GM12865 (cell line): ENCODE results near the gene NUAK2.

Experiments
- DNase-seq: peaks from one replicate; pipeline ENCODE4 v3.0.0; 2010; ENCODE audit warnings: low read depth
- H3K4me3 ChIP-seq: 2 replicates; pipeline ENCODE4 v1.5.1; 2011; ENCODE audit warnings: mild to moderate bottlenecking, low read depth, low read length, control low read depth
- CTCF ChIP-seq: IDR thresholded peaks from 2 replicates; pipeline ENCODE4 v1.5.1; 2011; ENCODE audit warnings: low read length, control low read depth, low read depth, inconsistent platforms; ENCODE audit not compliant: insufficient read depth; ENCODE audit errors: missing control alignments

Gene NUAK2

DNA sequence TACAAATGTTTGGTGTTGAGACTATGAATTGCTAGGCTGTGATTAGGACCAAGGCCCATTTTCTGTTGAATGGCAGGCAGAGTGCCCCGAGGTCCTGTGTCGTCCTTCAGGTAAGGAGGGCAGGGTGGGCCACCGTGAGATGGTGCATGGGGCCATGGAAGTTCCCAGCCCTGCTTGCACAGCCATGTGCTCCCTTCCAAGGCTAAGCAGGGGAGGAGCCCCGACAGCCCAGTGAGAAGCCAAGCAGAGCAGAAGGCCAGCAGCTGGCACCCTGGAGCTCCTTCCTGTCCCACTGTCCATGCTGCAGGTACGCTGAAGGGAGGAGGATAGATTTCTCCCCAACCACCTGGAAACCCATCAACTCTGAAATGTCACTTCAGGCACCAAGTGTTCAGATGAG, 8.2 kb upstream of the NUAK2 start:
- no peak overlapping the region for H3K4me3 ChIP-seq
- no peak for TF ChIP-seq CTCF
- DNase-seq, result no peak

GRCh38 chr1:205328476-205328875, 6.9 kb upstream of the NUAK2 start:
- no peak for TF ChIP-seq CTCF
- no peak overlapping the region for H3K4me3 ChIP-seq
- no peak for DNase-seq

DNA sequence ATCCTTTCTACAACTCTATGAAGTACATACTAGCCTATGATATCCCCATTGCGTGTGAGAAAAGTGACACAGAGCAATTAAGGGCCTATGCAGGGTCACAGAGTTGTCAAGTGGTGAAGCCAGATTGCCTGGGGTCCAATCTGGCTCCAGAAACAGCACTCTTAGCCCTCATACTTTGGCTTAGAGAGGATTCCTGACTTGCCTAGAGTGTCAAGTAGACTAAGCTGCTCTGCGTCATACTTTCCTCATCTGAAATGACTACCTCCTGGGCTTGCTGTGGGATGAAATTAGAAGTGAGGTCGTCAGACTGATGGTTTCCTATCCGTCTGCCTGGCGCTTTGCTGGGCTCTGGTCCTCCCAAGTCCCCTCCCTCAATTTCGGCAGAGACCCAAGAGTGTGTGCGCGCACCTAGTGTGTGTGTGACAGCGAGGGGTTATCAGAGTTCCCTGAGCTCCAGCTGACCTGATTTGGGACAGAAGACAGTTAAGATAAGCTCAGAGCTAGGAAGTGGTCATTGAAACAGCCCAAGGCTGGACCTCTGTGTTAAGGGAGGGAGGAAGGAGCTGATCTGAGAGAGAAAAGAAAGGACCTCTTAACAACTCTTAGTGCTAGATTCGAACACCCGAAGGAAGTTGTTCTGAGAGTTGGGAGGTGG, 5.4 kb upstream of the NUAK2 start:
- no peak overlapping the region for H3K4me3 ChIP-seq
- TF ChIP-seq CTCF, result no peak
- no peak for DNase-seq

- peak; percentile 81 for TF ChIP-seq CTCF
- DNase-seq, result peak; percentile 69
- H3K4me3 ChIP-seq, result no peak overlapping the region
Observed at GRCh38 chr1:205325334-205325884, 3.9 kb upstream of the NUAK2 start.

DNA sequence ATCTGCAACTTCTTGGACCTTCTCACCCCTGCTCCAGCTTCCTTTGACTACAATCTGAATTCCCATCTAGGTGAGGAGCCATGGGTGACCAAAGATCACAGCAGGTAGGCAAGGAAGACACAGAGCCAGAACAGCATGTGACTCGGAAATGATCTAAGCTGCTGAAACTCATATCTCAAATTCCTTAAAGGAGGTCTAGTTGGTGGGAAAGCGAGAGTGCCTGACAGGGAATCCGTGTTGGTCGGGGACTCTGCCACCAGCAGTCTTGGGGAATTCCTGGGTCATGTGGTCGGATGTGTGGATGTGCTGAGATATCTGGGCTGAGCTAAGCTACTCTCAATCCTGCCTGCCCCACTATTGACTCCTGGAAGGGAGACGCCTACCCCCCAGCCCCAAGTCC, 3.2 kb upstream of the NUAK2 start:
- peak; percentile 21 for DNase-seq
- no peak overlapping the region for H3K4me3 ChIP-seq
- TF ChIP-seq CTCF, result no peak

GRCh38 chr1:205323794-205324193, 2.2 kb upstream of the NUAK2 start:
- H3K4me3 ChIP-seq, result no peak overlapping the region
- DNase-seq, result no peak

More at GRCh38 chr1:205323794-205324193, 2.2 kb upstream of the NUAK2 start:
- TF ChIP-seq CTCF, result no peak
